Mesenchymal stem cell (in vitro differentiated cells and primary cell): ENCODE data around the gene KYNU.

Experiments used
- DNase-seq: peaks from one replicate; pipeline ENCODE4 v3.0.0-alpha.2; 2013
- H2AFZ ChIP-seq: one replicate; pipeline ENCODE4 v1.6.1; 2013; ENCODE audit warnings: low read depth, mild to moderate bottlenecking, control low read depth, inconsistent platforms, low read length, moderate library complexity
- H2AK5ac ChIP-seq: 2 replicates; pipeline ENCODE4 v1.6.1; 2013; ENCODE audit warnings: low read length, moderate library complexity, mild to moderate bottlenecking, inconsistent platforms; ENCODE audit not compliant: severe bottlenecking
- H2BK120ac ChIP-seq: one replicate; pipeline ENCODE4 v1.6.1; 2013; ENCODE audit warnings: low read depth, mild to moderate bottlenecking, inconsistent platforms, low read length, moderate library complexity
- H2BK12ac ChIP-seq, 2 experiments: one replicate each; pipeline ENCODE4 v1.6.1; 2013; ENCODE audit warnings: inconsistent platforms in 2 of 2, low read length in 2 of 2, mild to moderate bottlenecking in 2 of 2, moderate library complexity in 2 of 2, control low read depth in 1 of 2
- H2BK15ac ChIP-seq: one replicate; pipeline ENCODE4 v1.6.1; 2013; ENCODE audit warnings: mild to moderate bottlenecking, low read depth, inconsistent platforms; ENCODE audit not compliant: poor library complexity, severe bottlenecking
- H2BK5ac ChIP-seq: 2 replicates; pipeline ENCODE4 v1.6.1; 2013; ENCODE audit warnings: low read depth, mild to moderate bottlenecking, low read length, control low read depth, inconsistent platforms; ENCODE audit not compliant: poor library complexity, severe bottlenecking
- H3K14ac ChIP-seq, 2 experiments: one replicate each; pipeline ENCODE4 v1.6.1; 2013; ENCODE audit warnings: inconsistent platforms in 2 of 2, low read length in 2 of 2, control low read depth in 1 of 2, mild to moderate bottlenecking in 1 of 2, moderate library complexity in 1 of 2
- H3K18ac ChIP-seq, 2 experiments: one replicate each; pipeline ENCODE4 v1.6.1; 2013; ENCODE audit warnings: inconsistent platforms in 2 of 2, low read length in 2 of 2, control low read depth in 1 of 2, low read depth in 1 of 2, mild to moderate bottlenecking in 1 of 2
- H3K23ac ChIP-seq, 2 experiments: one replicate each; pipeline ENCODE4 v1.6.1; 2013; ENCODE audit warnings: inconsistent platforms in 2 of 2, low read length in 2 of 2, mild to moderate bottlenecking in 2 of 2, moderate library complexity in 2 of 2, control low read depth in 1 of 2
- H3K27ac ChIP-seq: 2 replicates; pipeline ENCODE4 v1.5.1; 2013; ENCODE audit warnings: mild to moderate bottlenecking, moderate library complexity, low read length, control low read depth, inconsistent platforms; ENCODE audit not compliant: poor library complexity, severe bottlenecking
- H3K27me3 ChIP-seq, 2 experiments: 2 replicates each; pipeline versions ENCODE4 v1.6.1 to v1.7.0; 2013; ENCODE audit warnings: low read length in 2 of 2, mild to moderate bottlenecking in 2 of 2, moderate library complexity in 2 of 2, control low read depth in 1 of 2, inconsistent platforms in 1 of 2; ENCODE audit not compliant: control insufficient read depth in 1 of 2, insufficient read depth in 1 of 2
- H3K36me3 ChIP-seq, 2 experiments: 2 replicates each; pipeline versions ENCODE4 v1.6.1 to v1.7.0; 2013; ENCODE audit warnings: low read length in 2 of 2, control low read depth in 1 of 2, inconsistent platforms in 1 of 2, low read depth in 1 of 2, mild to moderate bottlenecking in 1 of 2; ENCODE audit not compliant: insufficient read depth in 2 of 2, control insufficient read depth in 1 of 2
- H3K4ac ChIP-seq, 2 experiments: one replicate each; pipeline ENCODE4 v1.6.1; 2013; ENCODE audit warnings: inconsistent platforms in 2 of 2, low read length in 2 of 2, mild to moderate bottlenecking in 2 of 2, moderate library complexity in 2 of 2, control low read depth in 1 of 2, low read depth in 1 of 2
- H3K4me1 ChIP-seq: 2 replicates; pipeline ENCODE4 v1.6.1; 2013; ENCODE audit warnings: low read depth, low read length, control low read depth; ENCODE audit not compliant: control insufficient read depth, insufficient read depth
- H3K4me2 ChIP-seq: 2 replicates; pipeline ENCODE4 v1.6.1; 2013; ENCODE audit warnings: low read length, mild to moderate bottlenecking, inconsistent platforms; ENCODE audit not compliant: poor library complexity, severe bottlenecking
- H3K4me3 ChIP-seq, 2 experiments: 2 replicates each; pipeline versions ENCODE4 v1.5.1 to v1.7.0; 2013; ENCODE audit warnings: low read length in 2 of 2, mild to moderate bottlenecking in 2 of 2, control low read depth in 1 of 2, low read depth in 1 of 2; ENCODE audit not compliant: insufficient read depth in 1 of 2
- H3K79me1 ChIP-seq: replicated peaks from 2 replicates; pipeline ENCODE4 v1.6.1; 2013; ENCODE audit warnings: mild to moderate bottlenecking, control low read depth, low read length, inconsistent platforms; ENCODE audit not compliant: poor library complexity, severe bottlenecking
- H3K9ac ChIP-seq: 2 replicates; pipeline ENCODE4 v1.7.0; 2013; ENCODE audit warnings: mild to moderate bottlenecking, low read length, moderate library complexity
- H3K9me3 ChIP-seq: 2 replicates; pipeline ENCODE4 v1.7.0; 2013; ENCODE audit warnings: mild to moderate bottlenecking, low read length; ENCODE audit not compliant: control insufficient read depth
- H4K8ac ChIP-seq: one replicate; pipeline ENCODE4 v1.6.1; 2013; ENCODE audit warnings: inconsistent platforms, mild to moderate bottlenecking, low read length, moderate library complexity
- H4K91ac ChIP-seq: one replicate; pipeline ENCODE4 v1.6.1; 2013; ENCODE audit warnings: mild to moderate bottlenecking, low read length, inconsistent platforms
- WGBS: methylation state at CpG from one replicate; pipeline ENCODE4 v1.1.7; 2013; ENCODE audit warnings: mixed read lengths; 5-methylcytosine and 5-hydroxymethylcytosine counted together

KYNU gene

GRCh38 chr2:142974288-142975024 is 97.0 kb downstream of the KYNU start:
- no peaks in the 10 kb centered on the region for H3K9me3 ChIP-seq
- no peak overlapping the region for H2BK12ac ChIP-seq
- H3K14ac ChIP-seq: no peak overlapping the region
- 83% methylated on average over 2 of the region's 3 CpGs for WGBS
- no peak overlapping the region for H3K23ac ChIP-seq
- no peak overlapping the region for H4K8ac ChIP-seq
- H3K18ac ChIP-seq: no peak overlapping the region
- H3K4me3 ChIP-seq: no peak overlapping the region
- peak; percentile 43 for DNase-seq
- H3K27me3 ChIP-seq: no peaks in the 10 kb centered on the region
- H3K4me1 ChIP-seq: peaks cover 4% of the 10 kb centered on the region
- H3K27ac ChIP-seq: peak overlapping the region; percentile 85
- H2BK15ac ChIP-seq: no peak overlapping the region
- H2BK5ac ChIP-seq: no peak overlapping the region
- no peaks in the 10 kb centered on the region for H3K36me3 ChIP-seq
- no peaks in the 10 kb centered on the region for H3K79me1 ChIP-seq
- no peak overlapping the region for H2AK5ac ChIP-seq
- no peak overlapping the region for H4K91ac ChIP-seq
- no peak overlapping the region for H3K4me2 ChIP-seq
- no peak overlapping the region for H2BK120ac ChIP-seq
- peak overlapping the region; percentile 52 for H3K9ac ChIP-seq
- H3K4ac ChIP-seq: no peak overlapping the region
- no peak overlapping the region for H2AFZ ChIP-seq

DNA sequence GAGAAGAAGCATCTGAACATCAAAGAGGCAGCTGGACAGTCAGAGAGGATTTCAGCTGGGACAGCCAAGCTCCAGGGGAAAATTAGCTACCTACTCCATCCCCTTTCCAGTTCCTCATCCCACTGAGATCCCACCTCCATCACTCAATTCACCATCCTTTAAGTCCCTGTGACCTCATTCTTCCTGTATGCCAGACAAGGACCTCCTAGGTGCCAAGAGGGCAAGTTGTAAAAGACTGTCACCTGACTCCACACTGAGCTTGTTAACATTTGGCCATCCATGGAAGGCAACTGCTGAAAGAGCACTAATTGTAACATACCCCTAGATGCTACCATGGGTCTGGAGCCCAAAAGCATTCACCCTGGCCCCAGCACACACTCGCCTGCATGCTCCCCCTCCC is 97.8 kb downstream of the KYNU start:
- Histone ChIP-seq H2BK5ac (no peak overlapping the region), H3K27me3 (no peaks in the 10 kb centered on the region), H4K8ac (no peak overlapping the region), H3K14ac (no peak overlapping the region), H3K36me3 (no peaks in the 10 kb centered on the region), H3K4me1 (peaks cover 4% of the 10 kb centered on the region), H3K27ac (peak overlapping the region; percentile 85), H2BK12ac (no peak overlapping the region), H3K4me3 (no peak overlapping the region), H3K18ac (peak overlapping the region in 1 of 2 experiments; percentile 48), H3K9me3 (no peaks in the 10 kb centered on the region), H4K91ac (no peak overlapping the region), H2AK5ac (peak overlapping the region; percentile 71), H2BK120ac (no peak overlapping the region), H3K9ac (no peak overlapping the region), H3K79me1 (no peaks in the 10 kb centered on the region), H2AFZ (no peak overlapping the region), H2BK15ac (no peak overlapping the region), H3K4ac (no peak overlapping the region), H3K4me2 (no peak overlapping the region), H3K23ac (no peak overlapping the region)
- WGBS: 100% methylated on average over 1 of the region's 1 CpG
- no peak for DNase-seq

GRCh38 chr2:142980246-142981068 is 103.0 kb downstream of the KYNU start:
- H3K4ac ChIP-seq: no peak overlapping the region
- H2AK5ac ChIP-seq: no peak overlapping the region
- no peak overlapping the region for H3K18ac ChIP-seq
- no peak overlapping the region for H3K9ac ChIP-seq
- no peak overlapping the region for H2BK12ac ChIP-seq
- no peaks in the 10 kb centered on the region for H3K27me3 ChIP-seq
- H2BK15ac ChIP-seq: no peak overlapping the region
- H3K4me3 ChIP-seq: no peak overlapping the region
- peak; percentile 44 for DNase-seq
- H3K23ac ChIP-seq: no peak overlapping the region
- no peak overlapping the region for H2BK120ac ChIP-seq
- H3K27ac ChIP-seq: no peak overlapping the region
- no peak overlapping the region for H3K4me2 ChIP-seq
- H3K79me1 ChIP-seq: no peaks in the 10 kb centered on the region
- H3K14ac ChIP-seq: no peak overlapping the region
- no peaks in the 10 kb centered on the region for H3K4me1 ChIP-seq
- H4K91ac ChIP-seq: no peak overlapping the region
- H3K9me3 ChIP-seq: no peaks in the 10 kb centered on the region
- no peaks in the 10 kb centered on the region for H3K36me3 ChIP-seq
- H2BK5ac ChIP-seq: no peak overlapping the region
- no peak overlapping the region for H2AFZ ChIP-seq
- H4K8ac ChIP-seq: no peak overlapping the region

GRCh38 chr2:142981069-142981378 is 103.6 kb downstream of the KYNU start:
- H3K36me3 ChIP-seq: no peaks in the 10 kb centered on the region
- no peak overlapping the region for H2BK5ac ChIP-seq
- no peaks in the 10 kb centered on the region for H3K79me1 ChIP-seq
- H2BK15ac ChIP-seq: no peak overlapping the region
- H4K91ac ChIP-seq: no peak overlapping the region
- H3K23ac ChIP-seq: no peak overlapping the region
- H3K9me3 ChIP-seq: no peaks in the 10 kb centered on the region
- H3K4me2 ChIP-seq: no peak overlapping the region
- H3K27ac ChIP-seq: no peak overlapping the region
- no peaks in the 10 kb centered on the region for H3K4me1 ChIP-seq
- no peak overlapping the region for H3K4me3 ChIP-seq
- H3K4ac ChIP-seq: no peak overlapping the region
- no peak overlapping the region for H2AFZ ChIP-seq
- no peak overlapping the region for H2AK5ac ChIP-seq
- no peak overlapping the region for H2BK120ac ChIP-seq
- H3K18ac ChIP-seq: no peak overlapping the region
- no peak overlapping the region for H3K9ac ChIP-seq
- no peak overlapping the region for H3K14ac ChIP-seq
- H2BK12ac ChIP-seq: no peak overlapping the region
- H4K8ac ChIP-seq: no peak overlapping the region
- 2% methylated on average over 1 of the region's 1 CpG for WGBS
- H3K27me3 ChIP-seq: no peaks in the 10 kb centered on the region
- DNase-seq: no peak
